K562 (cell line): ENCODE results near the gene KLHL41. TPM values are rescaled to one million over a fixed set of nuclear protein-coding genes. Genes with fewer than 3 reads are reported as not detected.

Experiments
- ARID3B ChIP-seq: fragments of 250-450 bp; sonication (Bioruptor Pico); IDR thresholded peaks from 2 replicates; pipeline ENCODE4 v1.4.0; 2020; ENCODE audit warnings: borderline replicate concordance
- BCOR ChIP-seq: fragments of 450-650 bp; IDR thresholded peaks from 2 replicates; pipeline ENCODE4 v1.6.1; 2016
- ETV6 ChIP-seq, 3 experiments: fragments of 150-350 bp in 1 of 3; sonication (generic) in 1 of 3; formaldehyde crosslinking in 1 of 3; IDR thresholded peaks; 2 replicates each; pipeline versions ENCODE4 v1.6.1 to v1.8.0; 2014 to 2022; ENCODE audit warnings: borderline replicate concordance in 2 of 3, low read depth in 2 of 3, antibody characterized with exemption in 1 of 3, low read length in 1 of 3, mild to moderate bottlenecking in 1 of 3, missing genetic modification reagents in 1 of 3
- FOXM1 ChIP-seq, 2 experiments: fragments of 450-650 bp in 1 of 2; sonication (generic) in 1 of 2; formaldehyde crosslinking in 1 of 2; IDR thresholded peaks; 2 replicates each; pipeline versions ENCODE4 v1.6.1 to v1.9.0; 2017 to 2022; ENCODE audit warnings: low read depth in 2 of 2, mild to moderate bottlenecking in 2 of 2, missing genetic modification reagents in 1 of 2, moderate library complexity in 1 of 2
- HDAC2 ChIP-seq: fragments of 450-650 bp; IDR thresholded peaks from 2 replicates; pipeline ENCODE4 v1.6.1; 2016; ENCODE audit warnings: mild to moderate bottlenecking
- KDM1A ChIP-seq, 2 experiments: fragments of 450-650 bp; IDR thresholded peaks; 2 replicates each; pipeline ENCODE4 v1.6.1; 2016; ENCODE audit warnings: mild to moderate bottlenecking in 2 of 2
- MLLT1 ChIP-seq, 2 experiments: fragments of 450-650 bp; IDR thresholded peaks; 2 replicates each; pipeline ENCODE4 v1.6.1; 2016
- NR2F6 ChIP-seq: fragments of 450-650 bp; formaldehyde crosslinking; IDR thresholded peaks from 2 replicates; pipeline ENCODE4 v1.4.0; 2020; ENCODE audit warnings: mild to moderate bottlenecking
- POLR2A ChIP-seq: fragments of 450-650 bp; conservative IDR thresholded peaks from 2 replicates; pipeline ENCODE4 v1.6.1; 2016
- POLR2H ChIP-seq: IDR thresholded peaks from 2 replicates; pipeline ENCODE4 v1.6.1; 2016; ENCODE audit warnings: missing genetic modification characterization, low read depth, mild to moderate bottlenecking, control low read depth, missing compliant biosample characterization, moderate library complexity
- PTTG1 ChIP-seq: fragments of 450-650 bp; IDR thresholded peaks from 2 replicates; pipeline ENCODE4 v1.6.1; 2016; ENCODE audit warnings: low read depth, mild to moderate bottlenecking, missing genetic modification characterization, missing compliant biosample characterization
- RBM25 ChIP-seq: fragments of 200-400 bp; formaldehyde crosslinking; IDR thresholded peaks from 2 replicates; pipeline ENCODE4 v1.6.1; 2018; ENCODE audit warnings: low read length, low read depth, moderate library complexity; ENCODE audit not compliant: severe bottlenecking
- ZBTB1 ChIP-seq: sonication (generic); formaldehyde crosslinking; IDR thresholded peaks from 2 replicates; pipeline ENCODE4 v1.8.1; 2023; ENCODE audit warnings: missing genetic modification reagents, low read depth, mild to moderate bottlenecking, borderline replicate concordance
- ZBTB40 ChIP-seq, 2 experiments: fragments of 450-650 bp in 1 of 2; sonication (generic) in 1 of 2; formaldehyde crosslinking in 1 of 2; IDR thresholded peaks; 2 replicates each; pipeline versions ENCODE4 v1.7.1 to v1.9.0; 2016 to 2022; ENCODE audit warnings: inconsistent platforms in 1 of 2, mild to moderate bottlenecking in 1 of 2, missing genetic modification reagents in 1 of 2
- polyA plus RNA-seq, 8 experiments: library from polyadenylated mRNA; depleted of rRNA in 4 of 8; stranded (reverse) in 5 of 8; unstranded in 3 of 8; fragments of >200 nt; fragmentation: Nextera tagmentation in 2 of 8; fragmentation: Illumina TruSeq in 1 of 8; extraction: Ambion mirVana in 2 of 8; extraction: Trizol in 1 of 8; gene quantifications; 2 replicates each; pipeline versions ENCODE4 v1.2.1 to v1.2.3, GENCODE V29; 2011 to 2014; ENCODE audit warnings: inconsistent platforms in 1 of 8, missing spikeins in 1 of 8
- total RNA-seq, 7 experiments: library from RNA; depleted of rRNA in 6 of 7; stranded (reverse); fragments of >200 nt in 6 of 7; fragmentation: Illumina TruSeq in 2 of 7; extraction: Trizol in 2 of 7; gene quantifications; 2 replicates each; pipeline versions ENCODE4 v1.2.1 to v1.2.3, GENCODE V29; 2011 to 2021; ENCODE audit warnings: low replicate concordance in 1 of 7

KLHL41 gene
- total and polyA plus RNA-seq, 9 of the 15 experiments (the other 6 are each of a cell fraction or from before 2014, with no cell fraction given): 0.05 to 1.5 (median 0.09) TPM

- 0 out of 4 replicates have a peak, but pooled peaks of 1 of the 2 experiments have one; percentile 14 for TF ChIP-seq MLLT1 (IDR thresholded peaks at IDR 0.05)
- TF ChIP-seq RBM25: peak; percentile 11
- TF ChIP-seq NR2F6: no peak
- no peak for TF ChIP-seq POLR2A
- peak; percentile 11; the same call in 1 of the 2 replicates for TF ChIP-seq HDAC2
- TF ChIP-seq ZBTB40 (IDR thresholded peaks at IDR 0.05): 0 out of 2 replicates have a peak, but pooled peaks have one; percentile 20
- TF ChIP-seq ZBTB40 (CRISPR knock-in tag; IDR thresholded peaks at IDR 0.05): no peak
- 0 out of 2 replicates have a peak, but pooled peaks have one; percentile 19 for TF ChIP-seq PTTG1 (tag)
- peak; percentile 65; the same call in 1 of the 2 replicates for TF ChIP-seq BCOR
- no peak for TF ChIP-seq ARID3B (CRISPR knock-in tag)
- TF ChIP-seq ZBTB1 (CRISPR knock-in tag): 0 out of 2 replicates have a peak, but pooled peaks have one; percentile 3
- TF ChIP-seq FOXM1 (IDR thresholded peaks at IDR 0.05; ENCODE audit: low read depth): no peak
- peak; percentile 4; the same call in 1 of the 2 replicates for TF ChIP-seq FOXM1 (CRISPR knock-in tag; IDR thresholded peaks at IDR 0.05; ENCODE audit: low read depth)
- TF ChIP-seq POLR2H (tag): no peak
- TF ChIP-seq KDM1A (IDR thresholded peaks at IDR 0.05): peak; percentile 47 to 70; a peak in 2 of 4 replicates
- no peak for TF ChIP-seq ETV6 (IDR thresholded peaks at IDR 0.05; ENCODE audit: borderline replicate concordance in 1 of 2, low read depth in 2 of 2, low read length in 1 of 2)
- no peak for TF ChIP-seq ETV6 (CRISPR knock-in tag; IDR thresholded peaks at IDR 0.05; ENCODE audit: borderline replicate concordance)
Measured at GRCh38 chr2:169478745-169479256, 30.7 kb upstream of the KLHL41 start (continued).
